ENCODE results near the gene PKN1. TPM values are rescaled to one million over a fixed set of nuclear protein-coding genes. Genes with fewer than 3 reads are reported as not detected.

Gene PKN1
- total and polyA plus RNA-seq, 9 of the 15 experiments (the other 6 are each of a cell fraction or from before 2014, with no cell fraction given): 0.30 to 228 (median 77.5) TPM

DNA sequence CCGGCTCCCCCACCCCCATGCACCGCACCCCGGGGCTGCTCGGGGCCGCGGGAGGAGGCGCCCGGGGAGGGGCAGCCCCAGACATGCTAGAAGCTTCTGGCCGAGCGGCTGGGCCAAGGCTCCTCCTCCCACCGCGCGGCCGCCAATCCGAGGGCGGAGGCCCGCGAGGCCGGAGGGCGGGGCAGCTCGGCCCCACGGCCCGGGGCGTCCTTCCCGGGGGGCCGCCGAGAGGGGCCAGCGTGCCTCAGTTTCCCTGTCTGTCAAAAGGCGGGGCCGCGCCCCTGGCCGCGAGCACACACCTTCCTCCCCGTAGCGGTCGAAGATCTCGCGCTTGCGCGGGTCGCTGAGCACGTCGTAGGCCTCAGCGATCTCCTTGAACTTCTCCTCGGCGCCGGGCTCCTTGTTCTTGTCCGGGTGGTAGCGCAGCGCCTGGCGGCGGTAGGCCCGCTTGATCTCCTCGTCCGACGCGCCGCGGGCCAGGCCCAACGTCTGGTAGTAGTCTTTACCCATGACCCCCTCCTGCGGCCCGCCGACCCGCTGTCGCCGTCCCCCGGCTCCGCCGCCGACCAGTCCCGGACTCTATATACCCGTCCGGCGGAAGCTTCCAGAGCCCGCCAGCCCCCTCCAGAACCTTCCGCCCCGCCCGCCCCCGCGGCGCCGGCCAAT, 84.9 kb downstream of the PKN1 start, which contains the start of gene DNAJB1 (continued):
- TF ChIP-seq, protein P1, sequence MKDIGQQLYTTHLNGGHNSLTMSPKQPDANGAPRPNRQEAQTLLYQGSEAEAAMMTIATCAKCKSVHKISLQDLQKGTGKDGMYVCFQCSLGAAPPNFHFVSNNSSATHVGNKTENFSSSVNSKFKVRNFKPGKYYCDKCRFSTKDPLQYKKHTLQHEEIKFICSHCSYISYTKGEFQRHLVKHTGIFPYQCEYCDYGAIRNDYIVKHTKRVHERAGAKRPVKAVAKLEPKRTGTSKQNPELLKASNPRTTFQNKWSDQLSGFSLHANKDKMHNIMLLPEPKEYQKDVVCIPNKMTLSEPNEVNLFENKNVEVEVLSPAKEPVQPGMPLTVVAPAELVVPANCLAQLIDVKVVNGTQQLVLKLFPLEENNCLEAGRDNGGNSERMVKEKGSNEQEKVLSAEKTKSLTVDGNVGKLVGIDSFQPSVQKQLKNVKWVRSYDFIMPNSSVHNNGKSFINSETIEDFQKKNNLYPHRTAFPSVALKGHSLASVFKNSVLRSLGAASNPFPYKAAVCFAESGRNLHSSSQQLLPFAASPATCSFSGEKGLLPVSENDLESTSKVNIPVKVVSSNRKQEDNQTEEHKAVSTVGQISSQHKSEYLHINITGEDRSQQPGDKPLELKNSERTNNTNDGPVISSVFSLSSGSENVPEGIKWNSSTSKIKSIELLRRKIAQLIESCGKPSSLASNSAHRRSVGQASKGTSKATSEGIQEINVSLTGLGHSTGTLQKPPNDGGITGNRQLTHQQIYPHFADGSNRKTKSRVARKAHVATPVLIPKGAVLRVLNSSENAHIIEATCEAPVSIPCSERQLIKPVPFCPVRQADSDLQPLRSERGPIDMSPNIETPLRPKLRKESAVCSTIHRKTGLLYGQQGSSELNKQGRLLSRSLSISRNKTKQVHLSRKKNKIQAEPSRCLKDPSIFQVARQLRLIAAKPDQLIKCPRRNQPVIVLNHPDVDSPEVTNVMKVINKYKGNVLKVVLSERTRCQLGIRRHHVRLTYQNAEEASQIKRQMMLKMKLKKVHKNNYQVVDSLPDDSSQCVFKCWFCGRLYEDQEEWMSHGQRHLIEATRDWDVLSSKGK (CRISPR knock-in tag; IDR thresholded peaks at IDR 0.05): no peak
- TF ChIP-seq TOE1 (IDR thresholded peaks at IDR 0.05; ENCODE audit: borderline replicate concordance) (no peak), TOE1 (CRISPR knock-in tag; IDR thresholded peaks at IDR 0.05; ENCODE audit: borderline replicate concordance, low read depth) (peak; percentile 83), RFX1 (IDR thresholded peaks at IDR 0.05) (no peak), NFIC (IDR thresholded peaks at IDR 0.05) (no peak), TAL1 (IDR thresholded peaks at IDR 0.05) (no peak), KDM4B (IDR thresholded peaks at IDR 0.05; ENCODE audit: borderline replicate concordance in 2 of 2, low read depth in 1 of 2) (peak in 1 of 2 experiments; percentile 55; a peak in 1 of 4 replicates), ZNF75A (CRISPR knock-in tag; IDR thresholded peaks at IDR 0.05) (no peak), U2AF2 (optimal IDR thresholded peaks at IDR 0.05; ENCODE audit: low read depth, low read length) (no peak), TCF7 (IDR thresholded peaks at IDR 0.05; ENCODE audit: borderline replicate concordance) (no peak), ZNF780A (CRISPR knock-in tag; IDR thresholded peaks at IDR 0.05) (no peak; the same call in 1 of the 2 replicates), FUS (optimal IDR thresholded peaks at IDR 0.05; ENCODE audit: low read depth, low read length) (no peak), ETV5 (CRISPR knock-in tag; IDR thresholded peaks at IDR 0.05; ENCODE audit: low read depth) (peak; percentile 45), ZZZ3 (IDR thresholded peaks at IDR 0.05) (no peak), CBFA2T2 (conservative IDR thresholded peaks at IDR 0.05) (no peak), ZKSCAN8 (CRISPR knock-in tag; IDR thresholded peaks at IDR 0.05) (no peak), ZNF217 (CRISPR knock-in tag; IDR thresholded peaks at IDR 0.05) (no peak), ZMIZ1 (IDR thresholded peaks at IDR 0.05; ENCODE audit: low read depth in 2 of 2, low read length in 2 of 2) (peak in 1 of 2 experiments; percentile 79; a peak in 2 of 4 replicates)
- TF ChIP-seq, protein P2, sequence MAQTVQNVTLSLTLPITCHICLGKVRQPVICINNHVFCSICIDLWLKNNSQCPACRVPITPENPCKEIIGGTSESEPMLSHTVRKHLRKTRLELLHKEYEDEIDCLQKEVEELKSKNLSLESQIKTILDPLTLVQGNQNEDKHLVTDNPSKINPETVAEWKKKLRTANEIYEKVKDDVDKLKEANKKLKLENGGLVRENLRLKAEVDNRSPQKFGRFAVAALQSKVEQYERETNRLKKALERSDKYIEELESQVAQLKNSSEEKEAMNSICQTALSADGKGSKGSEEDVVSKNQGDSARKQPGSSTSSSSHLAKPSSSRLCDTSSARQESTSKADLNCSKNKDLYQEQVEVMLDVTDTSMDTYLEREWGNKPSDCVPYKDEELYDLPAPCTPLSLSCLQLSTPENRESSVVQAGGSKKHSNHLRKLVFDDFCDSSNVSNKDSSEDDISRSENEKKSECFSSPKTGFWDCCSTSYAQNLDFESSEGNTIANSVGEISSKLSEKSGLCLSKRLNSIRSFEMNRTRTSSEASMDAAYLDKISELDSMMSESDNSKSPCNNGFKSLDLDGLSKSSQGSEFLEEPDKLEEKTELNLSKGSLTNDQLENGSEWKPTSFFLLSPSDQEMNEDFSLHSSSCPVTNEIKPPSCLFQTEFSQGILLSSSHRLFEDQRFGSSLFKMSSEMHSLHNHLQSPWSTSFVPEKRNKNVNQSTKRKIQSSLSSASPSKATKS (CRISPR knock-in tag; IDR thresholded peaks at IDR 0.05): no peak
